HFF-Myc (cell line): Measurements from ENCODE around the gene IMPA2.
"Not testable (repeated sequence)": the region's sequence is repeated elsewhere in the genome, so short reads cannot be mapped to it uniquely, and the experiment has no call there.

Experiments
- DNase-seq: peaks from one replicate; pipeline ENCODE4 v3.0.0-alpha.2; 2011; ENCODE audit warnings: low read depth; ENCODE audit errors: extremely low read depth
- H3K4me3 ChIP-seq: replicated peaks from 2 replicates; pipeline ENCODE4 v1.5.1; 2011; ENCODE audit warnings: low read depth, mild to moderate bottlenecking, control low read depth, low read length
- TF ChIP-seq, protein P1 (sequence below): IDR thresholded peaks from 2 replicates; pipeline ENCODE4 v1.5.1; 2012; ENCODE audit warnings: mild to moderate bottlenecking, low read depth, low read length, control low read depth; ENCODE audit errors: missing control alignments

IMPA2 gene

DNA sequence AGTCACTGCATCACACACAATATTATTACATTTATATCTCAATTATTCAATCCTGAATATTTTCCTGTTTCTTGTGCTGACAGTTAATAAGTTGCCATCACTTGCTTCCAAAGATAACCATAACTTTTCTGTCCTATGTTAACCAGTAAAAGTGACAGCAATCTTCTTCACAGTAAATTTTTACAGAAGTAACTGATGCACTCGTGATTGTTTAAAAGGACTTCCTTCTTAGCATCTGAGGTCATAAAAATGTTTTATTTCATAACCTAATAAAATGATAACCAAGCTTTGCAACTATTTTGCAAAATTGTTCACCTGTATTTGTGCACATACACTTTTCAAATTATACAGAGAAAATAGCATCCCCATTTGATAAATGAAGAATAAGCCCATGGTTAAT lies 91.7 kb downstream of the IMPA2 start:
- DNase-seq, result no peak
- H3K4me3 ChIP-seq, result no peak overlapping the region
- TF ChIP-seq, protein P1, sequence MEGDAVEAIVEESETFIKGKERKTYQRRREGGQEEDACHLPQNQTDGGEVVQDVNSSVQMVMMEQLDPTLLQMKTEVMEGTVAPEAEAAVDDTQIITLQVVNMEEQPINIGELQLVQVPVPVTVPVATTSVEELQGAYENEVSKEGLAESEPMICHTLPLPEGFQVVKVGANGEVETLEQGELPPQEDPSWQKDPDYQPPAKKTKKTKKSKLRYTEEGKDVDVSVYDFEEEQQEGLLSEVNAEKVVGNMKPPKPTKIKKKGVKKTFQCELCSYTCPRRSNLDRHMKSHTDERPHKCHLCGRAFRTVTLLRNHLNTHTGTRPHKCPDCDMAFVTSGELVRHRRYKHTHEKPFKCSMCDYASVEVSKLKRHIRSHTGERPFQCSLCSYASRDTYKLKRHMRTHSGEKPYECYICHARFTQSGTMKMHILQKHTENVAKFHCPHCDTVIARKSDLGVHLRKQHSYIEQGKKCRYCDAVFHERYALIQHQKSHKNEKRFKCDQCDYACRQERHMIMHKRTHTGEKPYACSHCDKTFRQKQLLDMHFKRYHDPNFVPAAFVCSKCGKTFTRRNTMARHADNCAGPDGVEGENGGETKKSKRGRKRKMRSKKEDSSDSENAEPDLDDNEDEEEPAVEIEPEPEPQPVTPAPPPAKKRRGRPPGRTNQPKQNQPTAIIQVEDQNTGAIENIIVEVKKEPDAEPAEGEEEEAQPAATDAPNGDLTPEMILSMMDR, result no peak

DNA sequence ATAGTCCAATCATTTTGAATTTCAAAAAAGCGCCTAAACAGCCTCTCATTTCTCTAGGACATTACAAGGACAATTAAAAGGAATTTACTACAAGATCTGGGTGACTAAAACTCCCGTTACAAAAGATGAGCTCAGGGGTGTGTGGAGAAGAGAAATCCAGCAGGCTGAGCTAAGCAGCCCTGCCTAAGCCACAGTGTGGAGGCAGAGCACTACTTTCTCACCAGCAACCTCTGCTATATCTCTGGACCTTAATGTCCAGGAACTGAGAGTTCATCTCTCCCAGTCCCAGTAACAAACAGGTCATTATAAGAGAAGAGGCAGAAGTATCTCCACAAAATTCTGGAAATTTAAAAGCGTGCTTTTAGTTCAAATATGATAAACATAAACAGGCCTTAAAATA lies 93.4 kb downstream of the IMPA2 start:
- DNase-seq, result no peak
- TF ChIP-seq, protein P1, result no peak
- H3K4me3 ChIP-seq, result no peak overlapping the region

DNA sequence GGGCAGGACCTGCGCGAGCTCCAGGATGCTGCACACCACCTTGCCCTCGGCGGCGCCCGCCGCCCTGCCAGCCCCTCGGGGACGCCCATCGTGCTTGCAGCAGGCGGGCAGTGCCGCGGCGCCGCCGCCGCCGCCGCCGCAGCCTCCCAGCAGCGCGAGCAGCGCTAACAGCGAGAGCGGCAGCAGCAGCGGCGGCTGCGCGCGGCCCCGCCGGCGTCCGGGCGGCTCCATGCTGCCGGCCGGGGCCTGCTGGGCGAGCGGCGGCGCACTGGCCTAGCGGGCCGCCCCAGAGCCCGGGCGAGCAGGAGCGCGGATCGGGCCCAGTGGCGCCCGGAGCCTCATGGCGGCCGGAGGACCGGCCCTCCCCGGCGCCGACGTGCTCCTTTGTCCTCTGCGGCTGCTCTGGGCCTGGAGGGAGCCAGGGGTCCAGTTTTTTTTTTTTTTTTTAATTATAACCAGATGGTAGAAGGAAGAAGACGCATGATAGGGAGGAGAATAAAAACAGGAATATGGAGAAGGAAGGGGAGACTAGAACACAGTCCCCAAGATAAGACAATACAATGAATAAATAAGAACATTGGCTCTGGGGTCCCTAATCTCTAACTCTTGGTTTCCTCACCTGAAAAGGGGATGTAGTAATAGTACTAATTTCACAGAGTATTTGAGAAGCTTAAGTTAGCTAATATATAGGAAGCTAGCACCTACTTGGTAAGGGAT lies 95.3 kb downstream of the IMPA2 start:
- peak overlapping the region; percentile 8; the same call in 1 of the 2 replicates for H3K4me3 ChIP-seq
- no peak for DNase-seq
- TF ChIP-seq, protein P1, result no peak

DNA sequence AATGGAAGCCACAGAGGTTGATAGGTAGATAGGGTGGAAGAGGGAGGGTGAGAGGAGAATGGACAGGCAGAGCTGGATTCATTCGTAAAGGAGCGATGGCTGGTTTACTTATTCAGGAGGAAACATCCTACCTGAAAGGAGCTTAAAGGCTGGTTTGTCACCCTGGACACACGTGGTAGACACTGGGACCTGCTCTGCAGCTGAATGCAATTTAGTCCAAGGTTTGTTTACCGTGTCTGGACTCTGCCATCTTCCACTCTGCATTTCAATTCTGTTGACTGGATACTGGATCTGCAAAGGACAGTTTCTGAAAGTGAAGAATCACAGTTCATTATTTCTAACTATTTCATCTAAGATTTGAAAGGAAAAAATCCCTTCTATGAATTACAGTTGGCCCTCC lies 96.7 kb downstream of the IMPA2 start:
- not testable (repeated sequence) for DNase-seq, H3K4me3 ChIP-seq

DNA sequence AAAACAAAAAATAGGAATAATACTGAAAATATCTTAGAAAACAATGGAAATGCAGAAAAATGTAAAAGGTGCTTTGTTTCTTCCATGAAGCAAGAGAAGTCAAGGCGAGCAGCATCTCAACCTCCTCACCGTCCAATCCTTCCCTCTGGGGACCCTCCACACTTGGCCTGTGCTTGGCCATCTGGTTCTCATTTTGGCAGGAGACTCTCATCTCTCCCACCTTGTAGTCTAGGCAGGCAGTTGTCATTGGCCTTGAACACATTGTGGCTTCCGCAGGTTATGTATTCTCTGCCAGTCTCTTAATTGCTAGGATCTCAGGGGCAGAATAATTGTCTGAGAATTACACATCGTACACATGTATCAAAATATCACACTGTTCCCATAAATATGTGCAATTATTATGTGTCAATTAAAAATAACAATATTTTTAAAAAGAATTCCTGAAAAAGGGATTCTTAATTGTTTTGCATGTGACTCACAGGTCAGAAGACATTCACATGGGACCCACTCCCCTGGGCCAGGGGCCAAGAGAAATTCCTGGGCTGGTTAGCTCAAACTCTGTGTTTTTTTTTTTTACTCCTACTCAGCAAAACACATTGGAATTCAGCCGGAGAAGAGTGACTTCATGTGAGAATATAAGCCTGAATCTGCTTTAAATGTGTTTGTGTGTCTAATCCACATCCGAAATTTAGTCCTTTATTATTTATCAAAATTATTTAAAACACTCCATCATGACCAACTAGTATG lies 98.4 kb downstream of the IMPA2 start:
- no peak for DNase-seq
- H3K4me3 ChIP-seq, result no peak overlapping the region
- TF ChIP-seq, protein P1, result no peak
